Spinal cord (tissue), 10 donors: ENCODE results near the gene GARIN5B. TPM values are rescaled to one million over a fixed set of nuclear protein-coding genes. Genes with fewer than 3 reads are reported as not detected.

Experiments
- DNase-seq, 6 donors: peaks; one replicate each; pipeline versions ENCODE4 v3.0.0 to v3.0.0-alpha.2; 2013 to 2015; ENCODE audit warnings: low spot score in 6 of 6, low read depth in 4 of 6
- H3K27ac ChIP-seq: one replicate; pipeline ENCODE4 v1.5.1; 2013; ENCODE audit warnings: low read depth, low read length, control low read depth
- H3K27me3 ChIP-seq: one replicate; pipeline ENCODE4 v1.6.1; 2013; ENCODE audit warnings: low read length; ENCODE audit not compliant: control insufficient read depth, insufficient read depth
- H3K36me3 ChIP-seq: one replicate; pipeline ENCODE4 v1.6.1; 2013; ENCODE audit warnings: low read length; ENCODE audit not compliant: control insufficient read depth, insufficient read depth
- H3K4me1 ChIP-seq: one replicate; pipeline ENCODE4 v1.6.1; 2013; ENCODE audit warnings: low read length; ENCODE audit not compliant: control insufficient read depth, insufficient read depth
- H3K4me3 ChIP-seq: one replicate; pipeline ENCODE4 v1.5.1; 2013; ENCODE audit warnings: low read depth, low read length, control low read depth
- H3K9me3 ChIP-seq: one replicate; pipeline ENCODE4 v1.6.1; 2013; ENCODE audit warnings: low read length; ENCODE audit not compliant: control insufficient read depth, insufficient read depth
- WGBS: methylation state at CpG from one replicate; pipeline ENCODE4 v1.1.5; 2013; ENCODE audit warnings: missing lambda C conversion rate; ENCODE audit not compliant: insufficient coverage; 5-methylcytosine and 5-hydroxymethylcytosine counted together
- polyA plus RNA-seq, 2 donors: library from polyadenylated mRNA; unstranded; fragments of 120-200 nt; gene quantifications; one replicate each; pipeline ENCODE4 v1.2.1, GENCODE V29; 2013; ENCODE audit not compliant: insufficient read length in 2 of 2
- total RNA-seq, 2 donors: library from RNA; depleted of rRNA in 1 of 2; stranded (reverse); fragments of 120-200 nt in 1 of 2; fragments of >200 nt in 1 of 2; gene quantifications; one replicate each; pipeline versions ENCODE4 v1.2.3 to v1.2.4, GENCODE V29; 2013 to 2014
- donor health status: healthy.

The GARIN5B gene
- total and polyA plus RNA-seq, 4 donors, result 0.14 to 0.43 TPM; not detected in 2

DNA sequence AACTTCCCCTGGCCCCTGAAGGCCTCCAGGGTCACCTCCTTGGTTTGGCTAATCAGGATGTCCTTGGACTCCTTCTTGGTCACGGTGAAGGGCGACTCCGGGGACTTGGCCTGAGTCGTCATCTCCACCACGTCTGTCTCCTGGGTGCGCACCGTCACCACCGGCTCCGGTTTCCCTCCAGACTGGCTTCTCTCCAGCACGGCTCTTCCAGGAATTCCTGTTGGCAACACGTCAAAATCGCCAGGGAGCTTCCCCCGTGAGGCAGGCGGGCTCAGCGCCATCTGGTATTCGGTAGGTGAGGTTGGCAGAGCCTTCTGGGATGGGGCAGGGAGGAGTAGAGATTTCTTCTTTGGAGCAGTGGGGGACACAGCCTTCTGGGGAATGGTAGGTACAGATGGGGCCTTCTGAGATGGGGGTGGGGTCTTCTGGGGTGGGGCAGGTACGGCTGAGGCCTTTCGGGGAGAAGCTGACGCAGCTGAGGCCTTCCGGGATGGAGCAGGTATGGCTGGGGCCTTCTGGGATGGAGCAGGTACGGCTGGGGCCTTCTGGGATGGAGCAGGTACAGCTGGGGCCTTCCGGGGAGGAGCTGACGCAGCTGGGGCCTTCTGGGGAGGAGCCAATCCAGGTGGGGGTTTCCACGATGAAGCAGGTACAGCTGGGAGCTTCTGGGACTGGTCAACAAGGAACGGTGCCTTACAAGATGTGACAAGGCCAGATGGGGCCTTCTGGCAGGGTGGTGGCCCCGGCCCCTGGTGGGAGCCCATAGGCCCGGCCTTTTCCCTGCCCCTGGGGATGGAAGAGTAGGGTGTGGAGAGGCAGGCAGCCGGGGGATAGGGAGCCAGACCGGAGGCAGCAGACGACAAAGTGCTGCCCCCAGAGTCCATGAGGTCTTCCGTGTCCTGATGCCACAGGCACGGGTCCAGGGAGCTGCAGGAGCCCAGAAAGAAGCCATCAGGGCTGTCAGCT lies 3.8 kb downstream of the GARIN5B start:
- WGBS, result 68% methylated on average over 30 of the region's 32 CpGs
- DNase-seq, result no peak
- no peak overlapping the region for H3K27ac ChIP-seq
- H3K9me3 ChIP-seq, result no peaks in the 10 kb centered on the region
- H3K36me3 ChIP-seq, result no peaks in the 10 kb centered on the region
- H3K27me3 ChIP-seq, result peaks cover 11% of the 10 kb centered on the region
- peaks cover 14% of the 10 kb centered on the region for H3K4me1 ChIP-seq
- no peak overlapping the region for H3K4me3 ChIP-seq

DNA sequence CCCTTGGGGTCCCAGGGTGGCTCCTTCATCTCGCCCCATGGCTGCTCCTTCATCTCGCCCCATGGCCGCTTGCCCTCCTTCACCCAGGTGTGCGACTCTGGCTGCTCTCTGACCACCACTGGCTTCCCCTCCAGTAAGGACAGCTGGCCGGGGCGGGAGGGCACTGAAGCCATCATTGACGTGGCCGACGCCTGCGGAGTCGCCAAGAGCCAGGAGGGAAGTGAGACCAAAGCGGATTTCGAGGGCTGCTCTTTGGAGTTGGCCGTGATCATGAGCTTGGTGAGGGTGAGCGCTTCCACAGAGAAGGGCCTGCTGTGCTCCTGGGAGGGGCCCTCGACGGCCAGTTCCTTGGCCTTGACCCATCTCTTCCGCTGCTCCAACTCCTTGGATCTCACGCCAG lies 4.6 kb downstream of the GARIN5B start:
- 86% methylated on average over 18 of the region's 19 CpGs for WGBS
- peaks cover 18% of the 10 kb centered on the region for H3K27me3 ChIP-seq

DNA sequence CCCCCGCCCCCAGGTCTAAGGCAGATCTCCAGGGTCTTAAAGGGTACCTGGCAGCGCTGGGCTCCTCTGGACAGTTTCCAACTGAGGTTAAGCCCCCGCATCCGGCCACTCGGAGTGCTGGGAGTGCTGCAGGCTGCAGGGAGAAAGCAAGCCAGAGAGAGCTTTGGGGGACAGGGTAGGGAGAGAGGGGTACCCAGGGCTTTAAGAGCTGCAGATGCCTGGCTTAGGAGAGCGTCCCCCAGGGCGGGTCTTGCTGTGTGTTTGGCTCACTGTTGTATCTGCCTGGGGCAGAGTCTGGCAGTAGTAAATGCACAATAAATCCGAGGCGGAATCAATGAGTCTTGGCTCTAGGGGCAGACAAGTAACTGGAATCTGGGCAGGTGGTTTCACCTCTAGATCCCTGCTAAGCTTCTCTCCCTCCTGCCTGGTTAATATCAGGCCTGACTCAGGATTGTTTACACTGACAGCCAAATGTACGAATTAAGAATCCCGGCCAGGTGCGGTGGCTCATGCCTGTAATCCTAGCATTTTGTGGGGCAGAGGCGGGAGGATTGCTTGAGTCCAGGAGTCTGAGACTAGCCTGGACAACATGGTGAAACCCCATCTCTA lies 7.7 kb downstream of the GARIN5B start:
- peaks cover 43% of the 10 kb centered on the region for H3K27me3 ChIP-seq
- no peak overlapping the region for H3K4me3 ChIP-seq
- no peaks in the 10 kb centered on the region for H3K9me3 ChIP-seq
- peaks cover 2% of the 10 kb centered on the region for H3K36me3 ChIP-seq
- DNase-seq, result no peak
- H3K27ac ChIP-seq, result no peak overlapping the region
- 32% methylated on average over 10 of the region's 13 CpGs for WGBS
- H3K4me1 ChIP-seq, result peaks cover 30% of the 10 kb centered on the region

More for the DNA sequence above, 4.6 kb downstream of the GARIN5B start:
- no peak for DNase-seq
- Histone ChIP-seq H3K36me3 (no peaks in the 10 kb centered on the region), H3K4me1 (peaks cover 22% of the 10 kb centered on the region), H3K4me3 (no peak overlapping the region), H3K9me3 (no peaks in the 10 kb centered on the region), H3K27ac (no peak overlapping the region)

DNA sequence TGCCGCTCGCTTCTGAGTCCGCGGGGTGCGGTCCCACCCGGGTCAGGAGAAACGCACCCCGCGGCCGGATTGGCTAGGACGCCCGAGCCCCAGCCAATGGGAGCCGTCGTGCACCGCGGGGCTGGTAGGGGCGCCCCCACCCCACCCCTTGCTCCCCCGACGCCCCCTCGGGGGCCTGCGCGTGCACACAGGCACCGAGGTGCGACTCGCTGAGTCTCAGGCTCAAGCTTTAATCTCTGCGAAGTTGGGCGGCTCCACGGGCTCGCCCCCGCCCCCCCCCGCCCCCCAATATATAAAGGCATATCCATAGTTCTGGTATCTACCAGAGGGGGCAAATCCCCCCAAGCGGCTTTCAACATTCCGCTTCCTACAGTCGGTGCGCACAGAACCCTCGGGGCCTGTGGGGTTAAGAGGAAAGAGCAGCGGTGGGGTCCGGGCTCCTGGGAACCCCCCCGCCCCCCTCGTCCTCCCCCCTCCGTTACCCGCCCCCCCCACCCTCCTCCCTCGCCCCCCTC lies 8.3 kb downstream of the GARIN5B start, which contains the start of gene COX6B2:
COX6B2 (minus strand) TSS at position 22 of the 515 bp plus-strand sequence. CDS start 198 bp downstream, outside the sequence.
- H3K9me3 ChIP-seq, result no peaks in the 10 kb centered on the region
- H3K4me3 ChIP-seq, result peak within 1 kb of the TSS; percentile 29
- DNase-seq, result no peak
- peaks cover 30% of the 10 kb centered on the region for H3K4me1 ChIP-seq
- no peak within 1 kb of the TSS for H3K27ac ChIP-seq
- H3K27me3 ChIP-seq, result peaks cover 43% of the 10 kb centered on the region
- WGBS, result 1% methylated on average over 21 of the region's 43 CpGs
- peaks cover 6% of the 10 kb centered on the region for H3K36me3 ChIP-seq

DNA sequence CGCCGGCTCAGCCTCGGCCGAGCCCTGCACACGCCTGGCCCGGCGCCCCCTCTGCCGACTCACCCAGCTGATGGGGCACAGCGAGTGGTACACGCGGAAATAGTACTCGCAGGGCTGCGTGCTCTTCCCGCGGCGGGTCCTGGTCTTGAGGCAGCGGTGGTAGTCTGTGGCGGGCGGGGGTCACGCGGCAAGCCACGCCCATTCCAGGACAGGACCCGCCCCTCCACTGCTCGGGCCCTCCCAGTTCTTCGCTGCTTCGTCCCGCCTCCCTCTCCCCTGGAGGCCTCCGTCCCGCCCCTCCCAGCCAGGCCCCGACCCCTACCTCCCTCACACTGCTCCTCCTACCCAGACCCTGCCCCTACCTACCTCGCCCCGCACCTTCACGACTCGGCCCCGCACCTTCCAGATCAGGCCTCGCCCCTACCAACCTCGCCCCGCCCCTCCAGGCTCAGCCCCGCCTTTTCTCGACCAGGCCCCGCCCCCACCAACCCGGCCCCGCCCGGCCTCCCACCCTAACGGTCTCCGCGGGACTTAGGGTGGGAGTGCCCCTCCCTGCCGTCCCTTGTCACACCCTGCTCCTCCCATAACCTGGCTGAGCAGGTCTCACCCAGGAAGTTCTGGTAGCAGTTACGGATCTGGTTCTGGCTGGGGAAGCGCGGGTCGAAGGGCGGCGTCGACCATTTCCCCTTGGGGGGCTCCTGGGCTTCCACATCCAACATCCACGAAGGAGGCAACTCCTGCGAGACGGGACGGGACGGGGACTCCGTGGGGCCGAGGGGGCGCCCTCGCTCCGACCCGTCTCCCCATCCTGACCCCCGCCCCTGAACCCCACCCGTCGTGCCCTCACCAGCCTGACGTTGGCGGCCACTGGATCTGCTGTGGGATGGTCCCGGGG lies 9.0 kb downstream of the GARIN5B start:
- peak overlapping the region; percentile 29 for H3K4me3 ChIP-seq
- peaks cover 43% of the 10 kb centered on the region for H3K27me3 ChIP-seq
- peak in 2 of 6 donors; percentile 60 to 86 for DNase-seq
- H3K36me3 ChIP-seq, result peaks cover 7% of the 10 kb centered on the region
- H3K9me3 ChIP-seq, result no peaks in the 10 kb centered on the region
- no peak overlapping the region for H3K27ac ChIP-seq
- peaks cover 30% of the 10 kb centered on the region for H3K4me1 ChIP-seq
- WGBS, result 0% methylated on average over 68 of the region's 72 CpGs

DNA sequence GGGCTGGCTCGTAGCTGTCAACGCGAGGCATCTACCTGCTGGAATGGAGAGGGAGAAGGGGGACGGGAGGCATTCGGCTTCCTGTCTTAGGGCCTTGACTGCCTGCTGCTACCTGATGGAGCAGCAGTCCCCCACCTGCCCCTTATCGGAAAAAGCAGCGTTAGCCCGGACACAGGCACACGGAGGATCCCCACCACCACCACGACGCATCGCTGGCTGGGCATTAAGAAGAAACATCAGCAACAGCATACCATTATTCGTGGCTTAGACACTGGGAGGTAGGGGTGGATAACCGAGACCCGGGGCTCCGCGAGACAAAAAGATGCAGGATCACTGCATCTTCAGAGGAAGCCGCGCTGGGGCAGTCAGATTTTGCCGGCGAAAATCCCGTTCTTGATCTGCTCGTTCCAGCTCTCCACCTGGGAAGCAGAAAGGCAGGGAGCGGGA lies 9.7 kb downstream of the GARIN5B start:
- WGBS, result 3% methylated on average over 17 of the region's 24 CpGs
- peak overlapping the region; percentile 29 for H3K4me3 ChIP-seq

DNA sequence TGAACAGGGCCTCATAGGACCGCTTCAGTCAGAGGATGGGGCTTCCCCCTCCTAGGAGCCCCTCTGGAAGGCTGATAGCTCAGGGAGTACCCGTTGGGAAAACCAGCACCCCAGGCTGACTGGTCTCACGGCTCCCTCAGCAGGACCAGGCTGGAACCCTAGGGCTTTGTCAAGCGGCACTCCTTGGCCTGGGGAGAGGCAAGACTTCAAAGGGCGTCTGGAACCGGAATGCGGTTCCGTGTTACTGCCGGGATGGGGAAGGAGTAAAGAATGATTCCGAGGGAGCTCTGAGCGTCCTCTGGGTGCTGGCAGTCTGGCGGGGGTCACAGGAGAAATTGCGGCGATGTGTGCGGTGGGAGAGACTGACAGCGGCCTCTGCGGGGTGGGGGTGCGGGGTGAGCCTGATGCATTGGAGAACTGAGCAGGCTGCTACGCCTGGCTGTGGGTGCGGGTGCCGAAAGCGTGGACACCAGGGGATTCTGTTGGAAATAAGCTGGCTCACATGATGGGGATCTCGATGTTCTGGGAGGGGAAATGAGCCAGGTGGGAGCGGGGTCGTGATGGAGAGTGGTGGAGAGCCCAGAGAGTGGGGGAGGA lies 10.4 kb downstream of the GARIN5B start:
- Histone ChIP-seq H3K4me1 (peaks cover 37% of the 10 kb centered on the region), H3K4me3 (no peak overlapping the region), H3K36me3 (peaks cover 21% of the 10 kb centered on the region), H3K27me3 (peaks cover 43% of the 10 kb centered on the region), H3K9me3 (no peaks in the 10 kb centered on the region), H3K27ac (no peak overlapping the region)
- no peak for DNase-seq
- WGBS, result 70% methylated on average over 25 of the region's 25 CpGs

More for the DNA sequence above, 9.7 kb downstream of the GARIN5B start:
- DNase-seq, result no peak
- Histone ChIP-seq H3K36me3 (peaks cover 14% of the 10 kb centered on the region), H3K9me3 (no peaks in the 10 kb centered on the region), H3K4me1 (peaks cover 33% of the 10 kb centered on the region), H3K27me3 (peaks cover 43% of the 10 kb centered on the region), H3K27ac (no peak overlapping the region)

DNA sequence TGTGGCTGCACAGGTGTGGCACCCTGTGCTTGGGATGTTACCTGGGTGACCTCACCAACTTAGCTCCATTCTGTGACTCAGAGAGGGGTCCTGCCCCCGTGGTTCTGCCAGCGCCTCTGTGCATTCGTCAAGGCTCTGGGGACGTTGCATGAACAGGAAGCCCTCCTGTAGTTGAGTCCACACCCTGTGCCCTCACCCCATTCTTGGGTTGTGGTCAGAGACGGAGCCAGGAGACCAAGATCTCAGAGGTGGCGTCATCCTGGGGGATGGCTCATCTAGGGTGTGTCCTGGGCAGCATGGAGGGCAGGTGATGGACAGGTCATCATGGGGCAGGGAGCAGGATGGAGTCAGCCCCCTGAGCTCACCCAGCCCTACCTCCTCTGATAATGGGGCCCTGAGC lies 11.0 kb downstream of the GARIN5B start:
- Histone ChIP-seq H3K27me3 (peaks cover 43% of the 10 kb centered on the region), H3K4me1 (peaks cover 38% of the 10 kb centered on the region), H3K9me3 (no peaks in the 10 kb centered on the region), H3K27ac (no peak overlapping the region), H3K36me3 (peaks cover 27% of the 10 kb centered on the region), H3K4me3 (no peak overlapping the region)
- no peak for DNase-seq
- 83% methylated on average over 6 of the region's 6 CpGs for WGBS
